Left ventricle myocardium inferior (tissue), 1 donor: ENCODE data around the gene CALB2. TPM values are rescaled to one million over a fixed set of nuclear protein-coding genes. Genes with fewer than 3 reads are reported as not detected.

Experiments
- DNase-seq: peaks from one replicate; pipeline ENCODE4 v3.0.0-alpha.2; 2020
- H3K27ac ChIP-seq: fragments of 200-600 bp; replicated peaks from 2 replicates; pipeline ENCODE4 v1.8.0; 2021
- H3K27me3 ChIP-seq: fragments of 200-600 bp; 2 replicates; pipeline ENCODE4 v1.8.0; 2021; ENCODE audit warnings: low read depth
- H3K36me3 ChIP-seq: fragments of 200-600 bp; 2 replicates; pipeline ENCODE4 v1.8.0; 2021
- H3K4me1 ChIP-seq: fragments of 200-600 bp; 2 replicates; pipeline ENCODE4 v1.8.0; 2021
- H3K4me3 ChIP-seq: fragments of 200-600 bp; 2 replicates; pipeline ENCODE4 v1.8.0; 2021; ENCODE audit warnings: mild to moderate bottlenecking, moderate library complexity
- H3K9me3 ChIP-seq: fragments of 200-600 bp; replicated peaks from 2 replicates; pipeline ENCODE4 v1.8.0; 2021
- CTCF ChIP-seq: fragments of 200-600 bp; IDR thresholded peaks from 2 replicates; pipeline ENCODE4 v1.8.0; 2021; ENCODE audit warnings: antibody characterized with exemption, mild to moderate bottlenecking, borderline replicate concordance
- intact Hi-C: fragments of 100-400 bp; cut with micrococcal nuclease; formaldehyde crosslinking; loops from one replicate; pipeline ENCODE4 v1.11.0; 2022
- total RNA-seq: library from RNA; stranded (reverse); fragmentation: NEBNext Ultra II Directional; extraction: Animal tissue kit (Norgen Biotek cat#: 25700); gene quantifications from one replicate; pipeline ENCODE4 v1.2.1, GENCODE V29; 2021
- donor health status: DM: no; HTN: yes; CAD: no; lungs with severe emphysema.

CALB2 gene
- total RNA-seq, 1 donor from 2014 or later = 0.36 TPM

GRCh38 chr16:71404364-71404763 lies 45.8 kb downstream of the CALB2 start:
- no peak for TF ChIP-seq CTCF
- H3K27ac ChIP-seq = no peak overlapping the region
- no peak overlapping the region for H3K4me3 ChIP-seq
- H3K4me1 ChIP-seq = no peaks in the 10 kb centered on the region
- peaks cover 11% of the 10 kb centered on the region for H3K9me3 ChIP-seq
- peaks cover 89% of the 10 kb centered on the region for H3K27me3 ChIP-seq
- H3K36me3 ChIP-seq = no peaks in the 10 kb centered on the region
- intact Hi-C loops = no loop called here
- no peak for DNase-seq

- no peak for TF ChIP-seq CTCF
- no peaks in the 10 kb centered on the region for H3K36me3 ChIP-seq
- no peak overlapping the region for H3K4me3 ChIP-seq
- no peaks in the 10 kb centered on the region for H3K4me1 ChIP-seq
- H3K9me3 ChIP-seq = peaks cover 11% of the 10 kb centered on the region
- DNase-seq = no peak
- no peak overlapping the region for H3K27ac ChIP-seq
- intact Hi-C loops = no loop called here
- H3K27me3 ChIP-seq = peaks cover 95% of the 10 kb centered on the region
These were observed 47.8 kb downstream of the CALB2 start for GRCh38 chr16:71406316-71406715.

- no peak for TF ChIP-seq CTCF
- DNase-seq = no peak
- Histone ChIP-seq H3K4me1 (no peaks in the 10 kb centered on the region), H3K4me3 (no peak overlapping the region), H3K27ac (no peak overlapping the region), H3K36me3 (no peaks in the 10 kb centered on the region), H3K9me3 (peaks cover 11% of the 10 kb centered on the region), H3K27me3 (peaks cover 95% of the 10 kb centered on the region)
- intact Hi-C loops = no loop called here
These were observed 48.2 kb downstream of the CALB2 start for GRCh38 chr16:71406724-71407123.

GRCh38 chr16:71407731-71408130 lies 49.2 kb downstream of the CALB2 start:
- peaks cover 94% of the 10 kb centered on the region for H3K27me3 ChIP-seq

GRCh38 chr16:71408536-71408935 lies 50.0 kb downstream of the CALB2 start:
- Histone ChIP-seq H3K36me3 (no peaks in the 10 kb centered on the region), H3K27ac (no peak overlapping the region), H3K27me3 (peaks cover 88% of the 10 kb centered on the region), H3K4me1 (no peaks in the 10 kb centered on the region), H3K9me3 (peaks cover 11% of the 10 kb centered on the region), H3K4me3 (no peak overlapping the region)
- no peak for DNase-seq
- TF ChIP-seq CTCF = no peak
- intact Hi-C loops = no loop called here

More at GRCh38 chr16:71407731-71408130, 49.2 kb downstream of the CALB2 start:
- Histone ChIP-seq H3K4me3 (no peak overlapping the region), H3K9me3 (peaks cover 11% of the 10 kb centered on the region), H3K36me3 (no peaks in the 10 kb centered on the region), H3K27ac (no peak overlapping the region), H3K4me1 (no peaks in the 10 kb centered on the region)
- no peak for TF ChIP-seq CTCF
- no peak for DNase-seq
- intact Hi-C loops = no loop called here
